SK-N-SH (cell line): Measurements from ENCODE around the gene GALNTL6. TPM values are rescaled to one million over a fixed set of nuclear protein-coding genes. Genes with fewer than 3 reads are reported as not detected.

ENCODE experiments used
- CTCF ChIA-PET: fragments of 300-600, 350-600 bp; formaldehyde crosslinking; extraction: SDS; loops from one replicate; lab custom pipeline; 2021; lab: Yijun Ruan, JAX
- POLR2A ChIA-PET: fragments of 350-600 bp; sonication (Branson Sonifier 250); formaldehyde crosslinking; extraction: SDS; loops from one replicate; lab custom pipeline; 2020; ENCODE audit warnings: antibody characterized with exemption, inconsistent platforms; lab: Yijun Ruan, JAX
- DNase-seq: peaks from one replicate; pipeline ENCODE4 v3.0.0; 2012
- H2AFZ ChIP-seq: fragments of 200-600 bp; sonication (generic); 2 replicates; pipeline ENCODE4 v1.8.1; 2016; ENCODE audit warnings: antibody characterized with exemption, mild to moderate bottlenecking, low read depth
- H3F3A ChIP-seq: fragments of 200-600 bp; sonication (generic); replicated peaks from 2 replicates; pipeline ENCODE3; 2016; ENCODE audit warnings: antibody characterized with exemption, mild to moderate bottlenecking; ENCODE audit not compliant: insufficient read depth
- H3K27ac ChIP-seq, 2 experiments: fragments of 200-500 bp in 1 of 2; fragments of 200-600 bp in 1 of 2; sonication (Bioruptor generic) in 1 of 2; sonication (generic), shearing (Covaris generic) in 1 of 2; 2 replicates each; pipeline versions ENCODE4 v1.5.1 to v1.6.1; 2014 to 2016; ENCODE audit warnings: low read depth in 2 of 2, inconsistent platforms in 1 of 2, low read length in 1 of 2, mild to moderate bottlenecking in 1 of 2, mixed read lengths in 1 of 2
- H3K27me3 ChIP-seq: fragments of 200-600 bp; sonication (generic), shearing (Covaris generic); 2 replicates; pipeline ENCODE4 v1.6.1; 2016; ENCODE audit warnings: mixed run types; ENCODE audit not compliant: insufficient read depth
- H3K36me3 ChIP-seq, 2 experiments: fragments of 200-500 bp in 1 of 2; fragments of 200-600 bp in 1 of 2; sonication (Bioruptor generic) in 1 of 2; sonication (generic) in 1 of 2; replicated peaks in 1 of 2; 2 replicates each; pipeline versions ENCODE3 to v1.5.1; 2014 to 2016; ENCODE audit warnings: low read length in 1 of 2, mild to moderate bottlenecking in 1 of 2; ENCODE audit not compliant: insufficient read depth in 2 of 2, control insufficient read depth in 1 of 2
- H3K4me1 ChIP-seq, 2 experiments: fragments of 200-500 bp in 1 of 2; fragments of 200-600 bp in 1 of 2; sonication (Bioruptor generic) in 1 of 2; sonication (generic), shearing (Covaris generic) in 1 of 2; 2 replicates each; pipeline versions ENCODE4 v1.5.1 to v1.6.1; 2014 to 2016; ENCODE audit warnings: low read depth in 1 of 2, low read length in 1 of 2, mixed run types in 1 of 2; ENCODE audit not compliant: insufficient read depth in 2 of 2, control insufficient read depth in 1 of 2
- H3K4me2 ChIP-seq: fragments of 200-600 bp; sonication (generic), shearing (Covaris generic); 2 replicates; pipeline ENCODE4 v1.6.1; 2017; ENCODE audit warnings: mixed run types
- H3K4me3 ChIP-seq, 2 experiments: fragments of 200-500 bp in 1 of 2; fragments of 200-600 bp in 1 of 2; sonication (Bioruptor generic) in 1 of 2; sonication (generic), shearing (Covaris generic) in 1 of 2; 2 replicates each; pipeline versions ENCODE4 v1.5.1 to v1.8.1; 2014 to 2016; ENCODE audit warnings: low read depth in 2 of 2, inconsistent platforms in 1 of 2, low read length in 1 of 2, mild to moderate bottlenecking in 1 of 2, mixed read lengths in 1 of 2, moderate library complexity in 1 of 2
- H3K79me2 ChIP-seq: fragments of 200-600 bp; sonication (generic); 2 replicates; pipeline ENCODE4 v1.8.1; 2017; ENCODE audit warnings: mild to moderate bottlenecking; ENCODE audit not compliant: insufficient read depth
- H3K9ac ChIP-seq: fragments of 200-600 bp; sonication (generic); 2 replicates; pipeline ENCODE4 v1.6.1; 2017; ENCODE audit warnings: mixed run types
- H3K9me2 ChIP-seq: fragments of 200-600 bp; sonication (generic); 2 replicates; pipeline ENCODE4 v1.6.1; 2017; ENCODE audit warnings: mixed run types
- H3K9me3 ChIP-seq: fragments of 200-600 bp; sonication (generic); 2 replicates; pipeline ENCODE4 v1.6.1; 2017; ENCODE audit warnings: mixed run types, mild to moderate bottlenecking, moderate library complexity
- H4K20me1 ChIP-seq: fragments of 200-600 bp; sonication (generic); 2 replicates; pipeline ENCODE4 v1.6.1; 2017; ENCODE audit warnings: mild to moderate bottlenecking, mixed run types; ENCODE audit not compliant: insufficient read depth
- CHD2 ChIP-seq: fragments of 150-350 bp; IDR thresholded peaks from 2 replicates; pipeline ENCODE4 v1.6.1; 2018; ENCODE audit warnings: low read length; ENCODE audit not compliant: partially characterized antibody
- EP300 ChIP-seq, 2 experiments: IDR thresholded peaks; 2 replicates each; pipeline versions ENCODE4 v1.4.0 to v1.6.1; 2012; ENCODE audit warnings: borderline replicate concordance in 1 of 2, low read depth in 1 of 2, low read length in 1 of 2
- FOXJ3 ChIP-seq: sonication (generic); formaldehyde crosslinking; IDR thresholded peaks from 2 replicates; pipeline ENCODE4 v1.5.1; 2020; ENCODE audit warnings: mild to moderate bottlenecking, missing genetic modification reagents
- IRF3 ChIP-seq: fragments of 150-350 bp; IDR thresholded peaks from 2 replicates; pipeline ENCODE4 v1.6.1; 2016; ENCODE audit warnings: mild to moderate bottlenecking, low read depth, low read length
- MXI1 ChIP-seq: IDR thresholded peaks from 2 replicates; pipeline ENCODE4 v1.6.1; 2012; ENCODE audit warnings: mild to moderate bottlenecking, low read depth, low read length, improper control_type of control experiment
- NRF1 ChIP-seq: IDR thresholded peaks from 2 replicates; pipeline ENCODE4 v1.6.1; 2012; ENCODE audit warnings: low read depth, mild to moderate bottlenecking, low read length
- RAD21 ChIP-seq: IDR thresholded peaks from 2 replicates; pipeline ENCODE4 v1.6.1; 2012; ENCODE audit warnings: mild to moderate bottlenecking, low read length
- RCOR1 ChIP-seq: fragments of 150-350 bp; IDR thresholded peaks from 2 replicates; pipeline ENCODE4 v1.6.1; 2017; ENCODE audit warnings: antibody characterized with exemption, low read length
- REST ChIP-seq: IDR thresholded peaks from 2 replicates; pipeline ENCODE4 v1.6.1; 2012; ENCODE audit warnings: mild to moderate bottlenecking, low read depth, low read length, moderate library complexity
- SIN3A ChIP-seq: IDR thresholded peaks from 2 replicates; pipeline ENCODE4 v1.6.1; 2012; ENCODE audit warnings: low read depth, mild to moderate bottlenecking, low read length, moderate library complexity, borderline replicate concordance
- TAF1 ChIP-seq: IDR thresholded peaks from 2 replicates; pipeline ENCODE4 v1.6.1; 2012; ENCODE audit warnings: low read depth, mild to moderate bottlenecking, low read length, moderate library complexity, borderline replicate concordance
- YY1 ChIP-seq: IDR thresholded peaks from 2 replicates; pipeline ENCODE4 v1.4.0; 2012; ENCODE audit warnings: low read depth, mild to moderate bottlenecking
- ZBTB33 ChIP-seq: IDR thresholded peaks from 2 replicates; pipeline ENCODE4 v1.4.0; 2012; ENCODE audit warnings: low read depth, borderline replicate concordance
- WGBS: methylation state at CpG from one replicate; pipeline ENCODE4 v1.1.6; 2017; ENCODE audit warnings: low lambda C conversion rate; 5-methylcytosine and 5-hydroxymethylcytosine counted together
- polyA plus RNA-seq, 3 experiments: library from polyadenylated mRNA; depleted of rRNA; stranded (reverse); fragments of >200 nt; gene quantifications; 2 replicates each; pipeline ENCODE4 v1.2.3, GENCODE V29; 2012
- TF ChIP-seq, protein P1 (sequence below): IDR thresholded peaks from 2 replicates; pipeline ENCODE4 v1.4.0; 2012; ENCODE audit warnings: low read depth

The GALNTL6 gene
- polyA plus RNA-seq, 1 of the 3 experiments (the other 2 are of a cell fraction): 0.07 TPM

DNA sequence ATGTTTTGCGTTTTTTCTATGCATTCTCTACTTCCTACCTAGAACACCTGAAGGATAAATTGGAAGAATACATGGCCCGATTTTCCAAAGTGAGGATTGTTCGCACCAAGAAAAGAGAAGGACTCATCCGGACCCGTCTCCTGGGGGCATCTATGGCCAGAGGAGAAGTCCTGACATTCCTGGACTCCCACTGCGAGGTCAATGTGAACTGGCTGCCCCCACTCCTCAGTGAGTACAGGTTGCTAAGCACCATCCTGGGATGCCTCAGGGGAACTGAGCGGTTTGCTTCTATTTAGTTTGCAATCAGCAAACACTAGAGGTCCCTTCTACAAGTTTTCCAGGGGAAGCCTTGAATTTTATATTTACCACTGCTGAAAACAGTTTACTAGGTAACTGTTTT is 996.1 kb downstream of the GALNTL6 start:
- Histone ChIP-seq H3K27me3 (no peaks in the 10 kb centered on the region), H3F3A (no peaks in the 10 kb centered on the region), H3K4me2 (no peak overlapping the region), H3K4me3 (no peak overlapping the region), H3K36me3 (no peaks in the 10 kb centered on the region), H3K27ac (no peak overlapping the region), H3K9me2 (no peaks in the 10 kb centered on the region), H2AFZ (no peak overlapping the region), H3K4me1 (no peaks in the 10 kb centered on the region), H3K79me2 (no peaks in the 10 kb centered on the region), H4K20me1 (no peaks in the 10 kb centered on the region), H3K9me3 (no peaks in the 10 kb centered on the region), H3K9ac (no peak overlapping the region)
- 49% methylated on average over 7 of the region's 7 CpGs for WGBS
- TF ChIP-seq FOXJ3 (CRISPR knock-in tag): no peak
- no peak for TF ChIP-seq YY1
- TF ChIP-seq IRF3: no peak
- no peak for TF ChIP-seq TAF1
- no peak for TF ChIP-seq RAD21
- TF ChIP-seq SIN3A: no peak
- TF ChIP-seq REST: no peak
- TF ChIP-seq EP300 (IDR thresholded peaks at IDR 0.05; ENCODE audit: borderline replicate concordance in 1 of 2, low read depth in 1 of 2, low read length in 1 of 2): no peak
- no peak for TF ChIP-seq ZBTB33
- no peak for TF ChIP-seq RCOR1
- no peak for TF ChIP-seq NRF1
- TF ChIP-seq CHD2: no peak
- no peak for TF ChIP-seq MXI1
- TF ChIP-seq, protein P1, sequence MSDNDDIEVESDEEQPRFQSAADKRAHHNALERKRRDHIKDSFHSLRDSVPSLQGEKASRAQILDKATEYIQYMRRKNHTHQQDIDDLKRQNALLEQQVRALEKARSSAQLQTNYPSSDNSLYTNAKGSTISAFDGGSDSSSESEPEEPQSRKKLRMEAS: no peak
- CTCF ChIA-PET: no interaction called here
- POLR2A ChIA-PET: no interaction called here
- DNase-seq: no peak
